MCF 10A (cell line): ENCODE data around the gene DMXL1. TPM values are rescaled to one million over a fixed set of nuclear protein-coding genes. Genes with fewer than 3 reads are reported as not detected.

ENCODE experiments used
- BruUV-seq: library from RNA; stranded (reverse); fragments of 400-500 nt; replicated peaks from 2 replicates; lab custom pipeline; 2021; lab: Mats Ljungman, UMichigan
- CTCF ChIA-PET: fragments of 300-600 bp; sonication (Branson Sonifier 250); formaldehyde crosslinking; extraction: SDS; loops from one replicate; lab custom pipeline; 2021; ENCODE audit warnings: antibody characterized with exemption, inconsistent platforms; lab: Yijun Ruan, JAX
- POLR2A ChIA-PET: fragments of 300-600, 350-650 bp; sonication (Branson Sonifier 250); formaldehyde crosslinking; extraction: SDS; loops from one replicate; lab custom pipeline; 2020; ENCODE audit warnings: antibody characterized with exemption, inconsistent platforms; lab: Yijun Ruan, JAX
- DNase-seq: peaks from one replicate; pipeline ENCODE4 v3.0.0-alpha.2; 2018; ENCODE audit not compliant: unreplicated experiment
- H3K27ac Mint-ChIP-seq: one replicate; pipeline ENCODE4 v1.8.0; 2022; ENCODE audit warnings: mild to moderate bottlenecking, low read depth, mixed read lengths; ENCODE audit not compliant: unreplicated experiment
- H3K27me3 Mint-ChIP-seq: one replicate; pipeline ENCODE4 v1.8.0; 2022; ENCODE audit warnings: mixed read lengths; ENCODE audit not compliant: insufficient read depth, unreplicated experiment
- H3K36me3 Mint-ChIP-seq: one replicate; pipeline ENCODE4 v1.8.0; 2022; ENCODE audit warnings: mild to moderate bottlenecking, moderate library complexity, mixed read lengths; ENCODE audit not compliant: insufficient read depth, unreplicated experiment
- H3K4me1 Mint-ChIP-seq: one replicate; pipeline ENCODE4 v1.8.0; 2022; ENCODE audit warnings: mixed read lengths; ENCODE audit not compliant: insufficient read depth, unreplicated experiment
- H3K4me3 Mint-ChIP-seq: one replicate; pipeline ENCODE4 v1.8.0; 2022; ENCODE audit warnings: mild to moderate bottlenecking, moderate library complexity, mixed read lengths; ENCODE audit not compliant: unreplicated experiment
- H3K9me3 Mint-ChIP-seq: one replicate; pipeline ENCODE4 v1.8.0; 2022; ENCODE audit warnings: mixed read lengths; ENCODE audit not compliant: unreplicated experiment
- intact Hi-C: fragments of 100-400 bp; cut with micrococcal nuclease; formaldehyde crosslinking; loops from 2 replicates; pipeline ENCODE4 v1.14.1; 2022
- total RNA-seq: library from RNA; stranded (reverse); gene quantifications from 2 replicates; pipeline ENCODE4 v1.2.3, GENCODE V29; 2022
- TF ChIP-seq, protein P1 (sequence below): fragments of 200-600 bp; IDR thresholded peaks from one replicate; pipeline ENCODE4 v1.8.0; 2022; ENCODE audit warnings: antibody characterized with exemption, mild to moderate bottlenecking; ENCODE audit not compliant: unreplicated experiment

DMXL1 gene
- total RNA-seq, 1 experiment from 2014 or later: 45.1 TPM

DNA sequence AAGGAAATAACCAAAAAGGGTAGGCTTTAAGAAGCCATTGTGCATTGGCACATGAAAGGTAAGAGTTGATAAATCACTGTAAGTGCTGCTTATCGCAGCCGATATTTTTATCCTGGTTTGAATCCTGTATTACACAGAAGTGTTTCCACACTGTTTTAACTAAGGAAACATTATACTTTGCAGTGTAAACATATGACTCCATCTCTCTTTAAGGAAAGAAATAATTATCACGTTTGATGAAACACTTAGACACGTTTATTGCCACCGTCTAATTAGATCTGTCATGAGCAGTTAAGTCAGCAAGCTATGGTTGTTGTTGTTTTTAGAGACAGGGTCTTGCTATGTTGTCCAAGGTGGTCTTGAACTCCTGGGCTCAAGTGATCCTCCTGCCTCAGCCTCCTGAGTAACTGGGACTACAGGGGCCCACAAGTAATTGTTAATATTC, 199.3 kb downstream of the DMXL1 start:
- POLR2A ChIA-PET: interaction anchor here (0.7 to 6.1 kb wide), 18 partner anchors 11 to 248 kb away, joined by 3 to 117 read pairs (median 5); partner anchors contain the start of genes DMXL1 and TNFAIP8
- TF ChIP-seq, protein P1, sequence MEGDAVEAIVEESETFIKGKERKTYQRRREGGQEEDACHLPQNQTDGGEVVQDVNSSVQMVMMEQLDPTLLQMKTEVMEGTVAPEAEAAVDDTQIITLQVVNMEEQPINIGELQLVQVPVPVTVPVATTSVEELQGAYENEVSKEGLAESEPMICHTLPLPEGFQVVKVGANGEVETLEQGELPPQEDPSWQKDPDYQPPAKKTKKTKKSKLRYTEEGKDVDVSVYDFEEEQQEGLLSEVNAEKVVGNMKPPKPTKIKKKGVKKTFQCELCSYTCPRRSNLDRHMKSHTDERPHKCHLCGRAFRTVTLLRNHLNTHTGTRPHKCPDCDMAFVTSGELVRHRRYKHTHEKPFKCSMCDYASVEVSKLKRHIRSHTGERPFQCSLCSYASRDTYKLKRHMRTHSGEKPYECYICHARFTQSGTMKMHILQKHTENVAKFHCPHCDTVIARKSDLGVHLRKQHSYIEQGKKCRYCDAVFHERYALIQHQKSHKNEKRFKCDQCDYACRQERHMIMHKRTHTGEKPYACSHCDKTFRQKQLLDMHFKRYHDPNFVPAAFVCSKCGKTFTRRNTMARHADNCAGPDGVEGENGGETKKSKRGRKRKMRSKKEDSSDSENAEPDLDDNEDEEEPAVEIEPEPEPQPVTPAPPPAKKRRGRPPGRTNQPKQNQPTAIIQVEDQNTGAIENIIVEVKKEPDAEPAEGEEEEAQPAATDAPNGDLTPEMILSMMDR: no peak
- intact Hi-C loops: no loop called here
- BruUV-seq: no TSS peak
- CTCF ChIA-PET: interaction anchor here (0.6 to 8.8 kb wide), 12 partner anchors 14 to 662 kb away, joined by 3 to 100 read pairs (median 3); partner anchors contain the start of gene DTWD2
- Mint-ChIP-seq H3K36me3 (peaks cover 7% of the 10 kb centered on the region), H3K27ac (no peak overlapping the region), H3K4me1 (peaks cover 33% of the 10 kb centered on the region), H3K9me3 (no peaks in the 10 kb centered on the region), H3K27me3 (no peaks in the 10 kb centered on the region), H3K4me3 (no peak overlapping the region)
- no peak for DNase-seq

DNA sequence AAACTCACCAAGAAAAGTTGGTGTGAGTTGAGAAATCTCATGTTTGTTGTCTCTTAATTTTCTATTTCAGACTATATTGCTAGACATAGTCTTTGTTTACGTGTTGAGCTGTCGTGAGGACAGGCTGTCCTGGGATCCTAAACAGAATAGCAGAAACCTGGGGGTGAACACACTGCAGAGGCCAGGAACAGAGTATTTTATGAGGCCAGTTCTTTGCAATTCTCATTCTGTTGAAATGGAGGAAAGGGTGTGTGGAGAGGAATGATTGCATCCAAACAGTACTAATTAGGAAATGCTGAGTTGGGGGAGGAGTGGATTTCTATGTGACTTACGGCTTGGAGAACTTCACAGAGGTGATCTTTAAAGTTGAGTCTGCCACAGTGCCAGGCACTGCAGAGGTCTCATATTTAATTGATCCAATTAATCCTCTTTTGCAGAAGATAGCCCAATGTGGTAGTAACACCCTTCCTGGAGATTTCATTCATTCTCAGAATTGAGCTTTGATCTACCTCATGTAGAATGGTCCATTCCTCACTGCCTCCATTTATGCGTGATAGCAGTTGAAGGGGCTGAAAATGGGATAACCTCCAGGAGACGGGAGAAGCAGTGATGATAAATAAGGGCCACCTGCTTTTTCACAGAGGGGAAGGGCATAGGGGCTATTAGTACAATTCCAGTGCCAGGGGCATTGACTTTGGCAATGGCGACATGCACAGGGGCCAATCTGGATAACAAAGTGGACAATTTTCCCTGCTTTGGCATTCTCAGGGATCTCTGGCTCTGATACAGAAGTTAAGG, 200.3 kb downstream of the DMXL1 start:
- ChIA-PET CTCF (interaction anchor here (0.9 to 8.8 kb wide), 10 partner anchors 13 to 196 kb away, joined by 3 to 100 read pairs (median 6); no protein-coding TSS in a partner anchor), POLR2A (interaction anchor here (0.7 to 6.1 kb wide), 10 partner anchors 18 to 200 kb away, joined by 3 to 117 read pairs (median 11); partner anchors contain the start of genes DMXL1 and TNFAIP8)
- peaks cover 37% of the 10 kb centered on the region for H3K4me1 Mint-ChIP-seq
- peak; percentile 46 for DNase-seq
- intact Hi-C loops: no loop called here
- H3K27ac Mint-ChIP-seq: no peak overlapping the region
- TF ChIP-seq, protein P1: no peak
- no peak overlapping the region for H3K4me3 Mint-ChIP-seq
- no peaks in the 10 kb centered on the region for H3K27me3 Mint-ChIP-seq
- no peaks in the 10 kb centered on the region for H3K9me3 Mint-ChIP-seq
- BruUV-seq: no TSS peak
- peaks cover 7% of the 10 kb centered on the region for H3K36me3 Mint-ChIP-seq

DNA sequence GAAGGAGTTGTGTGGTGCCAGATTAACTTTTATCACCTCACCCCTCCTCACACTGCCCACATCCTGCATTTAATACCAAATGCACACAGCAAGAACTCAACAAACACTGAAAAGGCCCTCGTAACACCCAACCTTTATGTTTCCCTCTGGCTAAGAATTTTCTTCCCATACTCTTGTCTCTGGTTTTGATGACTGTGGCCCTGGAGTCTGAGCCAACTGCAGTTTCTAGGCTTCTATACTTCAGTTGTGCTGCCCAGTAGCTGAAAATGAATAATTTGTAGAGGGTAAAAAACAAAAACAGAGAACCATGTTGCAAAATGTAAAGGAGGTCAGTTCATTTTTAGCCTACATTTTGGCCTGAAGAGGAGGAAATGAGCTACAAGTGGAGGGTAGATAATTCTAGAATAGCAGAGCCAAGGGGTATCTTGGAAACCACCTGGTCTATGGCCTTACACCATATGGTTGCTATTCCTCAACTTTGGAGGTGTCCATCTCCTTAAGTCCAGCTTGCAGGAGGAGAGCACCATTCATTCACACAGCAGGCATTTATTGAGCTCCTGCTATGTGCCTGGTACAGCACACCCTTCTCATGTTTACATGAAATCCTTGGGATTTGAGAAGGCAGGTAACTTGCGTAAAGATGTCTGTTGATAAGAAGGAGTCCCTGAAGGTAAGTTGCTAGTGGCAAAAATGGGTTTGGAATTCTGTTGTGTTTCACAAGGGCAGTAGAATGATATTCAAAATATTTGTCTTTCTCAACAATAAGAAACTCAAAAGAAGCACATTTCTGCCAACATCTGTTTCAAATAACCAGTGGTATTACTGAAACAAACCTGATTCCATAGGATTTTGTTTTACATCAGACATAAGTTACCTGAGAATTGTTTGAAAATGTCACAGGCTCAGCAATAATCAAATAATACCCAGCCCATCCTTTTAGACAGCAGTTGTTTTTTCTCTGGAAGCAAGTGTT, 201.2 kb downstream of the DMXL1 start:
- H3K4me1 Mint-ChIP-seq: peaks cover 37% of the 10 kb centered on the region
- TF ChIP-seq, protein P1: no peak
- ChIA-PET CTCF (interaction anchor here (0.6 to 8.8 kb wide), 13 partner anchors 12 to 1415 kb away, joined by 3 to 100 read pairs (median 3); partner anchors contain the start of genes DTWD2 and TNFAIP8), POLR2A (interaction anchor here (0.6 to 6.1 kb wide), 9 partner anchors 8 to 201 kb away, joined by 3 to 117 read pairs (median 4); partner anchors contain the start of gene DMXL1)
- no peak overlapping the region for H3K27ac Mint-ChIP-seq
- no peaks in the 10 kb centered on the region for H3K27me3 Mint-ChIP-seq
- no TSS peak for BruUV-seq
- no peak overlapping the region for H3K4me3 Mint-ChIP-seq
- H3K9me3 Mint-ChIP-seq: no peaks in the 10 kb centered on the region
- DNase-seq: no peak
- intact Hi-C loops: no loop called here
- peaks cover 7% of the 10 kb centered on the region for H3K36me3 Mint-ChIP-seq
